ENCODE results near the gene TUBA3D.
"Not testable (repeated sequence)": the region's sequence is repeated elsewhere in the genome, so short reads cannot be mapped to it uniquely, and the experiment has no call there.

GRCh38 chr2:131531547-131532185 is 55.7 kb downstream of the TUBA3D start:
- TF ChIP-seq CTCF (IDR thresholded peaks at IDR 0.05; ENCODE audit: low read depth, low read length, poor library complexity, severe bottlenecking); EZH2phosphoT487 (IDR thresholded peaks at IDR 0.05; ENCODE audit: borderline replicate concordance, low read length): not testable (repeated sequence)

Data from DOHH2 (cell line).